HG03342 (cell line): ENCODE data around the gene SLC24A3.

Experiments used
- ATAC-seq: cut with Tn5 transposase; IDR thresholded peaks from one replicate; pipeline ENCODE4 v1.9.1; 2021; ENCODE audit warnings: mild to moderate bottlenecking, moderate library complexity; ENCODE audit not compliant: unreplicated experiment

SLC24A3 gene

GRCh38 chr20:19756761-19757486 is 544.5 kb downstream of the SLC24A3 start:
- ATAC-seq = no peak

GRCh38 chr20:19757487-19758132 is 545.2 kb downstream of the SLC24A3 start:
- no peak for ATAC-seq

GRCh38 chr20:19758133-19758500 is 545.7 kb downstream of the SLC24A3 start, which contains the start of gene RIN2:
RIN2 (plus strand) TSS chr20:19758258; CDS start chr20:19889602, 131,344 bp downstream.
- ATAC-seq = no peak

- no peak for ATAC-seq
Observed at GRCh38 chr20:19758501-19759331, 546.3 kb downstream of the SLC24A3 start.

GRCh38 chr20:19760371-19760721 is 547.9 kb downstream of the SLC24A3 start:
- ATAC-seq = no peak

GRCh38 chr20:19761326-19761725 is 548.9 kb downstream of the SLC24A3 start:
- ATAC-seq = no peak

GRCh38 chr20:19761841-19762240 is 549.4 kb downstream of the SLC24A3 start:
- no peak for ATAC-seq

- ATAC-seq = no peak
Observed at GRCh38 chr20:19764207-19764606, 551.8 kb downstream of the SLC24A3 start.

- ATAC-seq = no peak
Observed at GRCh38 chr20:19765266-19765665, 552.8 kb downstream of the SLC24A3 start.

GRCh38 chr20:19765913-19766312 is 553.5 kb downstream of the SLC24A3 start:
- ATAC-seq = no peak

- ATAC-seq = no peak
Observed at GRCh38 chr20:19767070-19767469, 554.6 kb downstream of the SLC24A3 start.

GRCh38 chr20:19768325-19768842 is 555.9 kb downstream of the SLC24A3 start:
- no peak for ATAC-seq

- no peak for ATAC-seq
Observed at GRCh38 chr20:19769507-19769906, 557.1 kb downstream of the SLC24A3 start.

GRCh38 chr20:19770375-19770774 is 557.9 kb downstream of the SLC24A3 start:
- no peak for ATAC-seq

GRCh38 chr20:19771031-19771430 is 558.6 kb downstream of the SLC24A3 start:
- no peak for ATAC-seq
